Measurements from ENCODE around the gene ARHGAP9. TPM values are rescaled to one million over a fixed set of nuclear protein-coding genes. Genes with fewer than 3 reads are reported as not detected.

The ARHGAP9 gene
- total RNA-seq, 2 donors from 2014 or later = 1.3 to 1.6 TPM

Small RNA genes within 50 kb of the gene (microRNA-seq; reads per million reads assigned to microRNA genes)
- gene MIR616 (ENCODE audit: borderline microRNAs expressed) (not detected), gene MIR6758 (ENCODE audit: borderline microRNAs expressed) (not detected)

Other genes with a start within 250 kb of the ARHGAP9 start
- gene STAC3, start 228.7 kb downstream of the ARHGAP9 start, total RNA-seq = 1 to 10 TPM; 5.9 to 6.8 TPM
- 100 to 1,000 TPM in 1 of 2 donors, 10 to 100 TPM in 1; 82.7 to 116 TPM for gene R3HDM2, start 48.8 kb downstream of the ARHGAP9 start, total RNA-seq
- not detected for gene INHBC, start 45.1 kb downstream of the ARHGAP9 start, total RNA-seq
- gene INHBE, start 24.6 kb downstream of the ARHGAP9 start, total RNA-seq = under 1 TPM; 0.24 to 0.29 TPM
- 1 to 10 TPM; 3.4 to 6.4 TPM for gene GLI1, start 20.1 kb downstream of the ARHGAP9 start, total RNA-seq
- gene MARS1, start 8.2 kb upstream of the ARHGAP9 start, total RNA-seq = 100 to 1,000 TPM; 254 to 263 TPM
- gene DDIT3, start 40.6 kb upstream of the ARHGAP9 start, total RNA-seq = 10 to 100 TPM in 1 of 2 donors, 1 to 10 TPM in 1; 9.9 to 12.4 TPM
- gene MBD6, start 43.0 kb upstream of the ARHGAP9 start, total RNA-seq = 10 to 100 TPM; 49.2 to 88.2 TPM
- 100 to 1,000 TPM; 110 to 114 TPM for gene DCTN2, start 67.3 kb upstream of the ARHGAP9 start, total RNA-seq
- gene KIF5A, start 70.2 kb upstream of the ARHGAP9 start, total RNA-seq = 1 to 10 TPM; 2.3 to 4.5 TPM
- 10 to 100 TPM; 40.9 to 45.5 TPM for gene PIP4K2C, start 111.3 kb upstream of the ARHGAP9 start, total RNA-seq
- gene DTX3, start 125.0 kb upstream of the ARHGAP9 start, total RNA-seq = 10 to 100 TPM; 59.6 to 62.6 TPM
- gene ARHGEF25, start 131.6 kb upstream of the ARHGAP9 start, total RNA-seq = 10 to 100 TPM; 12.7 to 20.1 TPM
- under 1 TPM; 0.49 to 0.66 TPM for gene B4GALNT1, start 153.3 kb upstream of the ARHGAP9 start, total RNA-seq
- gene OS9, start 214.3 kb upstream of the ARHGAP9 start, total RNA-seq = 100 to 1,000 TPM; 108 to 142 TPM

Measured in endodermal cell (in vitro differentiated cells).